DOHH2 (cell line): ENCODE measurements around the gene RPL18.

Source experiments
- H3F3A ChIP-seq: fragments of 200-600 bp; sonication (generic), shearing (Covaris generic); 2 replicates; pipeline ENCODE4 v1.6.0; 2016; ENCODE audit warnings: antibody characterized with exemption, mild to moderate bottlenecking; ENCODE audit not compliant: control insufficient read depth, insufficient read depth
- H3K27ac ChIP-seq: fragments of 200-600 bp; sonication (generic); 2 replicates; pipeline ENCODE4 v1.5.1; 2014; ENCODE audit warnings: low read depth, mild to moderate bottlenecking, low read length, moderate library complexity
- H3K27me3 ChIP-seq: fragments of 200-600 bp; sonication (generic); 2 replicates; pipeline ENCODE4 v1.6.1; 2014; ENCODE audit warnings: mild to moderate bottlenecking, low read length, mixed read lengths; ENCODE audit not compliant: control insufficient read depth
- H3K36me3 ChIP-seq: fragments of 200-600 bp; sonication (generic); 2 replicates; pipeline ENCODE4 v1.6.1; 2014; ENCODE audit warnings: mild to moderate bottlenecking, low read length, moderate library complexity, mixed read lengths; ENCODE audit not compliant: control insufficient read depth
- H3K4me1 ChIP-seq: fragments of 200-600 bp; sonication (generic); 2 replicates; pipeline ENCODE4 v1.6.1; 2014; ENCODE audit warnings: mild to moderate bottlenecking, low read length, mixed read lengths; ENCODE audit not compliant: control insufficient read depth
- H3K4me2 ChIP-seq: fragments of 200-600 bp; sonication (generic); 2 replicates; pipeline ENCODE4 v1.6.0; 2014; ENCODE audit warnings: mild to moderate bottlenecking, low read length, moderate library complexity
- H3K4me3 ChIP-seq: fragments of 200-600 bp; sonication (generic); 2 replicates; pipeline ENCODE4 v1.5.1; 2014; ENCODE audit warnings: mild to moderate bottlenecking, low read length, mixed read lengths
- H3K79me2 ChIP-seq: fragments of 200-600 bp; sonication (generic); 2 replicates; pipeline ENCODE4 v1.6.1; 2014; ENCODE audit warnings: mild to moderate bottlenecking, low read length, mixed read lengths; ENCODE audit not compliant: control insufficient read depth
- H3K9me2 ChIP-seq: fragments of 200-600 bp; sonication (generic); replicated peaks from 2 replicates; pipeline ENCODE4 v1.6.1; 2014; ENCODE audit warnings: mild to moderate bottlenecking, low read length, mixed read lengths; ENCODE audit not compliant: control insufficient read depth
- H3K9me3 ChIP-seq: fragments of 200-600 bp; sonication (generic); 2 replicates; pipeline ENCODE4 v1.6.1; 2014; ENCODE audit warnings: antibody characterized with exemption, low read length, mixed read lengths; ENCODE audit not compliant: control insufficient read depth, insufficient read depth
- H4K20me1 ChIP-seq: fragments of 200-600 bp; sonication (generic); 2 replicates; pipeline ENCODE4 v1.6.0; 2014; ENCODE audit warnings: low read depth, mild to moderate bottlenecking, antibody characterized with exemption, low read length, moderate library complexity; ENCODE audit not compliant: control insufficient read depth, insufficient read depth
- EZH2phosphoT487 ChIP-seq: fragments of 200-600 bp; sonication (generic); IDR thresholded peaks from 2 replicates; pipeline ENCODE4 v1.6.1; 2017; ENCODE audit warnings: borderline replicate concordance, mild to moderate bottlenecking, antibody characterized with exemption, low read length, moderate library complexity, mixed read lengths
- TF ChIP-seq, protein P1 (sequence below): fragments of 200-600 bp; sonication (generic); IDR thresholded peaks from one replicate; pipeline ENCODE4 v1.5.1; 2014; ENCODE audit warnings: antibody characterized with exemption, mild to moderate bottlenecking, low read depth, low read length; ENCODE audit not compliant: poor library complexity, severe bottlenecking

The RPL18 gene

DNA sequence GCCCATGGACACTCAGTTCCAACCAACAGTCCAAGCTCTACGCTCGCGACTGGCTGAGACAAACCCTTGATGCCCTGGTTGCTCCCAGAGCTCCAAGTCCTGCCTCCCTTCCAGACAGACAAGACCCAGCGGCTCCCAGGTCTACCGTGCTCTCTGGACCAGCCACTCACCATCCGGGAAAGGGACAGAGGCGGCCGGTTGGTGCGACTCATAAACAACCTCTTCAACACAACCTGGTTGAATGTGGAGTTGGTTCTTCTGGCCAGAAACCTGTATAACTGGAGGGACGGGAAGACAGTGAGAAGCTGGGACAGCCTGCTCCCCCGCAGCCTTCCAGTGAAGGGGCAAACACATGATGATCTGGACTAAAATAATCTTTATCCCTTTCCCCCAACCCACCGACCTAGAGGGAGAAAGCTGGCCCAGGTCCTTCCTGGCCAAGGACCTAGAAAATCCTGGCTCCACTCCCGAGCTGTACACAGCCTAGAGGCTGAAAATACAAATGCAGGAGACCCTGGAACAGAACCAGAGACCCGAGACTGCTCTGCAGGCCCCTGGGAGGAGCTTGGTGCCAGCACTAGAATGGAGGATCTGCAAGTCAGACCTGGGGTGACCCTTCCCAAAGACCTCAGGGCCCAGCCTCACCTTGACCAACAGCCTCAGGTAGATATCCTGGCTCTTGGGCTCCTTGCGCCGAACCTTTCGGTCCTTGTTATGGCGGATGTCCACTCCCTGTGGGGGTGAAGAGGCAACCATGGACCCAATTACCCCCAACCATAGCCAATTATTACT is 1.6 kb downstream of the RPL18 start:
- peak overlapping the region; percentile 72 for H3K27ac ChIP-seq
- no peak for TF ChIP-seq EZH2phosphoT487
- TF ChIP-seq, protein P1, sequence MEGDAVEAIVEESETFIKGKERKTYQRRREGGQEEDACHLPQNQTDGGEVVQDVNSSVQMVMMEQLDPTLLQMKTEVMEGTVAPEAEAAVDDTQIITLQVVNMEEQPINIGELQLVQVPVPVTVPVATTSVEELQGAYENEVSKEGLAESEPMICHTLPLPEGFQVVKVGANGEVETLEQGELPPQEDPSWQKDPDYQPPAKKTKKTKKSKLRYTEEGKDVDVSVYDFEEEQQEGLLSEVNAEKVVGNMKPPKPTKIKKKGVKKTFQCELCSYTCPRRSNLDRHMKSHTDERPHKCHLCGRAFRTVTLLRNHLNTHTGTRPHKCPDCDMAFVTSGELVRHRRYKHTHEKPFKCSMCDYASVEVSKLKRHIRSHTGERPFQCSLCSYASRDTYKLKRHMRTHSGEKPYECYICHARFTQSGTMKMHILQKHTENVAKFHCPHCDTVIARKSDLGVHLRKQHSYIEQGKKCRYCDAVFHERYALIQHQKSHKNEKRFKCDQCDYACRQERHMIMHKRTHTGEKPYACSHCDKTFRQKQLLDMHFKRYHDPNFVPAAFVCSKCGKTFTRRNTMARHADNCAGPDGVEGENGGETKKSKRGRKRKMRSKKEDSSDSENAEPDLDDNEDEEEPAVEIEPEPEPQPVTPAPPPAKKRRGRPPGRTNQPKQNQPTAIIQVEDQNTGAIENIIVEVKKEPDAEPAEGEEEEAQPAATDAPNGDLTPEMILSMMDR, result no peak
- H3K9me2 ChIP-seq, result no peaks in the 10 kb centered on the region
- peaks cover 47% of the 10 kb centered on the region for H3K79me2 ChIP-seq
- peak overlapping the region; percentile 95 for H3K4me3 ChIP-seq
- no peaks in the 10 kb centered on the region for H3K9me3 ChIP-seq
- peaks cover 61% of the 10 kb centered on the region for H3K36me3 ChIP-seq
- peaks cover 26% of the 10 kb centered on the region for H3K4me1 ChIP-seq
- H3K27me3 ChIP-seq, result no peaks in the 10 kb centered on the region
- H4K20me1 ChIP-seq, result peaks cover 23% of the 10 kb centered on the region
- H3K4me2 ChIP-seq, result peak overlapping the region; percentile 67
- H3F3A ChIP-seq, result peaks cover 35% of the 10 kb centered on the region

DNA sequence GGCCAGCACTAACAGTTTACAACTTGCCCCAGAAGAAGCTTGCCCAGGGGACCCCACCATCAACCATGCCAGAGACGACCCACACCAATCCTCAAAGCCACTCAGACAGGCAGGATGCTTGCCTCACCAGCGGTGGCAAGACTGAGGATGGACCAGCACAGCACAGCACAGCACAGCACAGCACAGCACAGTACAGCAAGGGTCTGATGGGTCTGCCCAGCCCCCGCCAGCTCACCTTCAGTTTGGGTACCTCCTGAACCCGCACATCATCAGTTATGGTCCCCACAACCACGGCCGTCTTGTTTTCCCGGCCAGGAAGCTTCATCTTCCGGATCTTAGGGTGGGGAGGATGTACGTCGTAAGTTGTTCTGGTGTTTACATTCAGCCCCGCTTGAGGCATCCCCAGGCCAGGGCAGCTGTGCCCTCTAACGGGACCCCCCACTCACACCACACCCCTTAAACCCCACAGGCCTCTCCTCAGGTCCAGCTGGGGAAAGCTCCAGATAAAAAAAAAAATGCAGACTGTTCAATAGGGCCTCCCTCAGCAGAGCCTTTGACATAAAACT is 2.4 kb downstream of the RPL18 start:
- H4K20me1 ChIP-seq, result peaks cover 23% of the 10 kb centered on the region
- no peak overlapping the region for H3K27ac ChIP-seq
- peaks cover 61% of the 10 kb centered on the region for H3K36me3 ChIP-seq

DNA sequence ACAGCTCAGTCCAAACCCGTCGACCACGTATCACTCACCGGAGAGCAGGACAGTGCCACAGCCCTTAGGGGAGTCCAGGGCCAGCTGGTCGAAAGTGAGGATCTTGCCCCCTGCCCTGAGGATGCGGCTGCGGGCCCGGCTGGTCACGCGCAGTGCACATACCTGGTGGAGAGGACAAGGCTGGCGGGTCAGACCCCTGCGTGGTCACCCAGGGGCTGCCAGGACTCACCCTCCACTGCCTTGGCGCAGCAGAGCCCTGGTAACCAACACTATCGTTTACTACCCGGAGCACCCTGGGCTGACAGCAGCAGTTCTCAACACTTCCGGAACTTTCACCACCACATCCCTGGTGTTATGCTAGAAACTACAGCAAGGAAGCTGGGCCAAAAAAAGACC is 2.9 kb downstream of the RPL18 start:
- H3K4me3 ChIP-seq, result no peak overlapping the region
- H3K9me3 ChIP-seq, result no peaks in the 10 kb centered on the region
- H3K27me3 ChIP-seq, result no peaks in the 10 kb centered on the region
- TF ChIP-seq, protein P1, result no peak
- no peak for TF ChIP-seq EZH2phosphoT487
- peaks cover 24% of the 10 kb centered on the region for H3K4me1 ChIP-seq
- H4K20me1 ChIP-seq, result peaks cover 23% of the 10 kb centered on the region
- peaks cover 34% of the 10 kb centered on the region for H3F3A ChIP-seq
- H3K4me2 ChIP-seq, result no peak overlapping the region
- no peaks in the 10 kb centered on the region for H3K9me2 ChIP-seq
- peaks cover 45% of the 10 kb centered on the region for H3K79me2 ChIP-seq
- H3K27ac ChIP-seq, result no peak overlapping the region
- H3K36me3 ChIP-seq, result peaks cover 61% of the 10 kb centered on the region

More for the DNA sequence above, 2.4 kb downstream of the RPL18 start:
- Histone ChIP-seq H3K27me3 (no peaks in the 10 kb centered on the region), H3K9me2 (no peaks in the 10 kb centered on the region), H3K4me1 (peaks cover 24% of the 10 kb centered on the region), H3K4me3 (peak overlapping the region; percentile 95), H3K9me3 (no peaks in the 10 kb centered on the region), H3F3A (peaks cover 34% of the 10 kb centered on the region), H3K4me2 (peak overlapping the region; percentile 67), H3K79me2 (peaks cover 47% of the 10 kb centered on the region)
- TF ChIP-seq, protein P1, result no peak
- TF ChIP-seq EZH2phosphoT487, result no peak
